ENCODE measurements around the gene SSC4D.

SSC4D gene

GRCh38 chr7:76412249-76412648, 2.8 kb upstream of the SSC4D start:
- TF ChIP-seq CTCF (IDR thresholded peaks at IDR 0.05; ENCODE audit: low read depth, low read length): no peak
- TF ChIP-seq EZH2phosphoT487 (IDR thresholded peaks at IDR 0.05; ENCODE audit: low read depth): no peak
- H3K79me2 ChIP-seq (ENCODE audit: low read length): no peaks in the 10 kb centered on the region
- H3K9ac ChIP-seq (ENCODE audit: low read length): no peak overlapping the region
- no peak overlapping the region for H3K4me3 ChIP-seq (ENCODE audit: low read length)
- no peaks in the 10 kb centered on the region for H4K20me1 ChIP-seq (ENCODE audit: insufficient read depth, low read length)
- no peak overlapping the region for H2AFZ ChIP-seq (ENCODE audit: low read depth, low read length)
- no peaks in the 10 kb centered on the region for H3K36me3 ChIP-seq (replicated peaks; ENCODE audit: low read depth, low read length)
- H3K27ac ChIP-seq (ENCODE audit: low read length): no peak overlapping the region
- H3K4me2 ChIP-seq (ENCODE audit: low read length): no peak overlapping the region
- no peaks in the 10 kb centered on the region for H3K4me1 ChIP-seq (ENCODE audit: low read length)
- H3K27me3 ChIP-seq (ENCODE audit: low read depth, low read length): peaks cover 6% of the 10 kb centered on the region; the same call in 1 of the 2 replicates
- H3K9me3 ChIP-seq (ENCODE audit: insufficient read depth, low read length): no peaks in the 10 kb centered on the region

GRCh38 chr7:76411626-76412025, 2.1 kb upstream of the SSC4D start:
- Histone ChIP-seq H2AFZ (ENCODE audit: low read depth, low read length) (no peak overlapping the region), H3K27me3 (ENCODE audit: low read depth, low read length) (peaks cover 6% of the 10 kb centered on the region; the same call in 1 of the 2 replicates), H3K36me3 (replicated peaks; ENCODE audit: low read depth, low read length) (no peaks in the 10 kb centered on the region), H3K79me2 (ENCODE audit: low read length) (no peaks in the 10 kb centered on the region), H3K4me3 (ENCODE audit: low read length) (no peak overlapping the region), H3K4me2 (ENCODE audit: low read length) (no peak overlapping the region), H3K9ac (ENCODE audit: low read length) (no peak overlapping the region), H3K9me3 (ENCODE audit: insufficient read depth, low read length) (no peaks in the 10 kb centered on the region), H4K20me1 (ENCODE audit: insufficient read depth, low read length) (no peaks in the 10 kb centered on the region), H3K4me1 (ENCODE audit: low read length) (no peaks in the 10 kb centered on the region), H3K27ac (ENCODE audit: low read length) (no peak overlapping the region)
- TF ChIP-seq EZH2phosphoT487 (IDR thresholded peaks at IDR 0.05; ENCODE audit: low read depth) (no peak), CTCF (IDR thresholded peaks at IDR 0.05; ENCODE audit: low read depth, low read length) (no peak)

DNA sequence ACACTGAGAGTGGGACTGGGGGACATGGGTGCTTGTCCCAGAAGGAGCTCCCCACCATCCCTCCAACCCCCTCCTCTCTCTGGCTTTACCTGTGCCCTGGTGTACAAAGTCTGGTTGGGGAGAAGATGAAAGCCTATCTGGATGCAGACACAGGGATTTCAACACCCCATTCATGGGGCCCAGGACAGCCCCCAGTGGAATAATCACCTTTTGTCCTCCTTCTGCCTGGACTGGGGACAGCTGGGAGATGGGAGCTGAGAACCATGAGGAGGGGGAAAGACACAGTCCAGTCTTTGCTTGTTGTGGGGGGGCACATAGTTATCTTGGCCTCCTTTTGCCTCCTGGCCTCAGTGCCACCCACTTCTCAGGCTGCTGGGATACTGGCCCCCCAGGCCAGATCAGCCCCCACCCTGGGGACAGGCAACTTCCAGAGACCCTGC, 1.4 kb downstream of the SSC4D start:
- no peak overlapping the region for H3K9ac ChIP-seq (ENCODE audit: low read length)
- H3K79me2 ChIP-seq (ENCODE audit: low read length): no peaks in the 10 kb centered on the region
- H3K4me1 ChIP-seq (ENCODE audit: low read length): peaks cover 11% of the 10 kb centered on the region
- H3K4me3 ChIP-seq (ENCODE audit: low read length): no peak overlapping the region
- no peaks in the 10 kb centered on the region for H3K36me3 ChIP-seq (replicated peaks; ENCODE audit: low read depth, low read length)
- no peak overlapping the region for H3K4me2 ChIP-seq (ENCODE audit: low read length)
- TF ChIP-seq EZH2phosphoT487 (IDR thresholded peaks at IDR 0.05; ENCODE audit: low read depth) (no peak), CTCF (IDR thresholded peaks at IDR 0.05; ENCODE audit: low read depth, low read length) (no peak)
- no peak overlapping the region for H2AFZ ChIP-seq (ENCODE audit: low read depth, low read length)
- H3K9me3 ChIP-seq (ENCODE audit: insufficient read depth, low read length): no peaks in the 10 kb centered on the region
- H3K27me3 ChIP-seq (ENCODE audit: low read depth, low read length): peaks cover 6% of the 10 kb centered on the region; the same call in 1 of the 2 replicates
- H3K27ac ChIP-seq (ENCODE audit: low read length): no peak overlapping the region
- H4K20me1 ChIP-seq (ENCODE audit: insufficient read depth, low read length): no peaks in the 10 kb centered on the region

DNA sequence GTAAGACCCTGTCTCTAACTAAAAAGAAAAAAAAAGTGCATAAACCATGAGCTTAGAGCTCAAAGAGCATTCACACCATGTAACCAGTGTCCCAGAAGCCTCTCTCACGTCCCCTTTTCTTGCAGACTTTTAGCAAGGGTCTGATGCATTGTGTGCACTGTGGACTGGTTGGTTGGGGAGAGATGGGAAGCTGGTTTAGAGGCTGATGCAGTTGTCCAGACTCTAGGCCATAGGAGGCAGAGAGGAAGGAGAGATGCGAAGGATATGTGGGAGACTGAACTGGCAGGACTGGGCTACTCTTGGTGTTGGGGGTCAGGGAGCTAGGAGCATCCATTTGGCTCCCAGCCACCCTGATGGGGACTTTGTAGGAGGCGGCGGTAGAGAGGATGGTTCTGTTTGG, 1.8 kb downstream of the SSC4D start:
- no peaks in the 10 kb centered on the region for H4K20me1 ChIP-seq (ENCODE audit: insufficient read depth, low read length)
- H3K9ac ChIP-seq (ENCODE audit: low read length): no peak overlapping the region
- no peaks in the 10 kb centered on the region for H3K9me3 ChIP-seq (ENCODE audit: insufficient read depth, low read length)
- H3K79me2 ChIP-seq (ENCODE audit: low read length): no peaks in the 10 kb centered on the region
- H2AFZ ChIP-seq (ENCODE audit: low read depth, low read length): no peak overlapping the region
- no peak for TF ChIP-seq EZH2phosphoT487 (IDR thresholded peaks at IDR 0.05; ENCODE audit: low read depth)
- no peak for TF ChIP-seq CTCF (IDR thresholded peaks at IDR 0.05; ENCODE audit: low read depth, low read length)
- H3K4me2 ChIP-seq (ENCODE audit: low read length): no peak overlapping the region
- peaks cover 6% of the 10 kb centered on the region; the same call in 1 of the 2 replicates for H3K27me3 ChIP-seq (ENCODE audit: low read depth, low read length)
- no peaks in the 10 kb centered on the region for H3K36me3 ChIP-seq (replicated peaks; ENCODE audit: low read depth, low read length)
- peaks cover 15% of the 10 kb centered on the region for H3K4me1 ChIP-seq (ENCODE audit: low read length)
- H3K4me3 ChIP-seq (ENCODE audit: low read length): no peak overlapping the region
- H3K27ac ChIP-seq (ENCODE audit: low read length): no peak overlapping the region
